ENCODE results near the gene MAP1A.
"Not testable (repeated sequence)": the region's sequence is repeated elsewhere in the genome, so short reads cannot be mapped to it uniquely, and the experiment has no call there.

The MAP1A gene

GRCh38 chr15:43531018-43531670 is 13.7 kb downstream of the MAP1A start:
- H3K9ac ChIP-seq (ENCODE audit: low read depth, low read length): no peak overlapping the region
- peaks cover 5% of the 10 kb centered on the region; the same call in 1 of the 2 replicates for H3K36me3 ChIP-seq (ENCODE audit: insufficient read depth, low read length)
- H3K4me3 ChIP-seq (ENCODE audit: low read length): no peak overlapping the region
- no peaks in the 10 kb centered on the region for H3K9me3 ChIP-seq (ENCODE audit: insufficient read depth, low read depth, low read length)
- H3K27ac ChIP-seq (ENCODE audit: low read depth, low read length): no peak overlapping the region
- H3K27me3 ChIP-seq (ENCODE audit: insufficient read depth, low read length): no peaks in the 10 kb centered on the region
- WGBS: 33% methylated on average over 7 of the region's 7 CpGs
- H3K4me1 ChIP-seq (ENCODE audit: insufficient read depth, low read length): peaks cover 16% of the 10 kb centered on the region

- not testable (repeated sequence) for H3K36me3 ChIP-seq (ENCODE audit: insufficient read depth, low read length); H3K9me3 ChIP-seq (ENCODE audit: insufficient read depth, low read depth, low read length); H3K27me3 ChIP-seq (ENCODE audit: insufficient read depth, low read length); H3K9ac ChIP-seq (ENCODE audit: low read depth, low read length); H3K4me3 ChIP-seq (ENCODE audit: low read length); H3K27ac ChIP-seq (ENCODE audit: low read depth, low read length)
- 91% methylated on average over 5 of the region's 5 CpGs for WGBS
- H3K4me1 ChIP-seq (ENCODE audit: insufficient read depth, low read length): peaks cover 16% of the 10 kb centered on the region
Observed at GRCh38 chr15:43532826-43533225, 15.4 kb downstream of the MAP1A start.

GRCh38 chr15:43534897-43535296 is 17.5 kb downstream of the MAP1A start:
- peaks cover 5% of the 10 kb centered on the region; the same call in 1 of the 2 replicates for H3K36me3 ChIP-seq (ENCODE audit: insufficient read depth, low read length)
- H3K9ac ChIP-seq (ENCODE audit: low read depth, low read length): no peak overlapping the region
- no peaks in the 10 kb centered on the region for H3K27me3 ChIP-seq (ENCODE audit: insufficient read depth, low read length)
- no peaks in the 10 kb centered on the region for H3K9me3 ChIP-seq (ENCODE audit: insufficient read depth, low read depth, low read length)
- no peak overlapping the region for H3K4me3 ChIP-seq (ENCODE audit: low read length)
- peaks cover 16% of the 10 kb centered on the region for H3K4me1 ChIP-seq (ENCODE audit: insufficient read depth, low read length)
- WGBS: 94% methylated on average over 3 of the region's 3 CpGs
- no peak overlapping the region for H3K27ac ChIP-seq (ENCODE audit: low read depth, low read length)

- Histone ChIP-seq H3K9me3 (ENCODE audit: insufficient read depth, low read depth, low read length) (no peaks in the 10 kb centered on the region), H3K9ac (ENCODE audit: low read depth, low read length) (no peak overlapping the region), H3K36me3 (ENCODE audit: insufficient read depth, low read length) (peaks cover 5% of the 10 kb centered on the region; the same call in 1 of the 2 replicates), H3K4me1 (ENCODE audit: insufficient read depth, low read length) (no peaks in the 10 kb centered on the region), H3K27me3 (ENCODE audit: insufficient read depth, low read length) (no peaks in the 10 kb centered on the region), H3K4me3 (ENCODE audit: low read length) (no peak overlapping the region), H3K27ac (ENCODE audit: low read depth, low read length) (no peak overlapping the region)
- 93% methylated on average over 2 of the region's 2 CpGs for WGBS
Observed at GRCh38 chr15:43538091-43538490, 20.7 kb downstream of the MAP1A start.

GRCh38 chr15:43541785-43542184 is 24.4 kb downstream of the MAP1A start:
- Histone ChIP-seq H3K4me1 (ENCODE audit: insufficient read depth, low read length) (no peaks in the 10 kb centered on the region), H3K9me3 (ENCODE audit: insufficient read depth, low read depth, low read length) (no peaks in the 10 kb centered on the region), H3K27ac (ENCODE audit: low read depth, low read length) (no peak overlapping the region), H3K9ac (ENCODE audit: low read depth, low read length) (no peak overlapping the region), H3K27me3 (ENCODE audit: insufficient read depth, low read length) (no peaks in the 10 kb centered on the region), H3K4me3 (ENCODE audit: low read length) (no peak overlapping the region), H3K36me3 (ENCODE audit: insufficient read depth, low read length) (no peaks in the 10 kb centered on the region)

GRCh38 chr15:43544266-43544665 is 26.9 kb downstream of the MAP1A start:
- no peak overlapping the region for H3K4me3 ChIP-seq (ENCODE audit: low read length)
- no peaks in the 10 kb centered on the region for H3K27me3 ChIP-seq (ENCODE audit: insufficient read depth, low read length)
- H3K27ac ChIP-seq (ENCODE audit: low read depth, low read length): no peak overlapping the region
- no peak overlapping the region for H3K9ac ChIP-seq (ENCODE audit: low read depth, low read length)
- no peaks in the 10 kb centered on the region for H3K4me1 ChIP-seq (ENCODE audit: insufficient read depth, low read length)
- H3K9me3 ChIP-seq (ENCODE audit: insufficient read depth, low read depth, low read length): no peaks in the 10 kb centered on the region; the same call in 1 of the 2 replicates
- 0 out of 2 replicates have a peak, but pooled peaks cover 3% of the 10 kb centered on the region for H3K36me3 ChIP-seq (ENCODE audit: insufficient read depth, low read length)

GRCh38 chr15:43545426-43545825 is 28.0 kb downstream of the MAP1A start:
- Histone ChIP-seq H3K9ac (ENCODE audit: low read depth, low read length) (no peak overlapping the region), H3K4me1 (ENCODE audit: insufficient read depth, low read length) (no peaks in the 10 kb centered on the region), H3K27me3 (ENCODE audit: insufficient read depth, low read length) (no peaks in the 10 kb centered on the region), H3K4me3 (ENCODE audit: low read length) (no peak overlapping the region), H3K36me3 (ENCODE audit: insufficient read depth, low read length) (0 out of 2 replicates have a peak, but pooled peaks cover 3% of the 10 kb centered on the region), H3K9me3 (ENCODE audit: insufficient read depth, low read depth, low read length) (no peaks in the 10 kb centered on the region; the same call in 1 of the 2 replicates), H3K27ac (ENCODE audit: low read depth, low read length) (no peak overlapping the region)
- WGBS: 90% methylated on average over 1 of the region's 1 CpG

GRCh38 chr15:43547539-43547938 is 30.1 kb downstream of the MAP1A start:
- no peak overlapping the region for H3K4me3 ChIP-seq (ENCODE audit: low read length)
- 0 out of 2 replicates have a peak, but pooled peaks cover 3% of the 10 kb centered on the region for H3K36me3 ChIP-seq (ENCODE audit: insufficient read depth, low read length)
- 100% methylated on average over 2 of the region's 2 CpGs for WGBS
- no peaks in the 10 kb centered on the region; the same call in 1 of the 2 replicates for H3K9me3 ChIP-seq (ENCODE audit: insufficient read depth, low read depth, low read length)
- H3K27me3 ChIP-seq (ENCODE audit: insufficient read depth, low read length): no peaks in the 10 kb centered on the region
- no peak overlapping the region for H3K9ac ChIP-seq (ENCODE audit: low read depth, low read length)
- H3K27ac ChIP-seq (ENCODE audit: low read depth, low read length): no peak overlapping the region
- no peaks in the 10 kb centered on the region for H3K4me1 ChIP-seq (ENCODE audit: insufficient read depth, low read length)

GRCh38 chr15:43550527-43551363 is 33.3 kb downstream of the MAP1A start:
- no peaks in the 10 kb centered on the region for H3K4me1 ChIP-seq (ENCODE audit: insufficient read depth, low read length)
- H3K9me3 ChIP-seq (ENCODE audit: insufficient read depth, low read depth, low read length): no peaks in the 10 kb centered on the region; the same call in 1 of the 2 replicates
- H3K4me3 ChIP-seq (ENCODE audit: low read length): no peak overlapping the region
- H3K36me3 ChIP-seq (ENCODE audit: insufficient read depth, low read length): peaks cover 3% of the 10 kb centered on the region; the same call in 1 of the 2 replicates
- no peak overlapping the region for H3K9ac ChIP-seq (ENCODE audit: low read depth, low read length)
- H3K27ac ChIP-seq (ENCODE audit: low read depth, low read length): no peak overlapping the region
- H3K27me3 ChIP-seq (ENCODE audit: insufficient read depth, low read length): no peaks in the 10 kb centered on the region
- 86% methylated on average over 10 of the region's 10 CpGs for WGBS

GRCh38 chr15:43552256-43552655 is 34.8 kb downstream of the MAP1A start:
- Histone ChIP-seq H3K9me3 (ENCODE audit: insufficient read depth, low read depth, low read length) (no peaks in the 10 kb centered on the region; the same call in 1 of the 2 replicates), H3K9ac (ENCODE audit: low read depth, low read length) (no peak overlapping the region), H3K27me3 (ENCODE audit: insufficient read depth, low read length) (no peaks in the 10 kb centered on the region), H3K4me1 (ENCODE audit: insufficient read depth, low read length) (no peaks in the 10 kb centered on the region), H3K36me3 (ENCODE audit: insufficient read depth, low read length) (peaks cover 3% of the 10 kb centered on the region; the same call in 1 of the 2 replicates), H3K4me3 (ENCODE audit: low read length) (no peak overlapping the region), H3K27ac (ENCODE audit: low read depth, low read length) (no peak overlapping the region)
- whole genome bisulfite sequencing: 94% methylated on average over 4 of the region's 4 CpGs

- Histone ChIP-seq H3K36me3 (ENCODE audit: insufficient read depth, low read length) (no peaks in the 10 kb centered on the region; the same call in 1 of the 2 replicates), H3K27me3 (ENCODE audit: insufficient read depth, low read length) (no peaks in the 10 kb centered on the region), H3K4me3 (ENCODE audit: low read length) (no peak overlapping the region), H3K9me3 (ENCODE audit: insufficient read depth, low read depth, low read length) (no peaks in the 10 kb centered on the region), H3K9ac (ENCODE audit: low read depth, low read length) (no peak overlapping the region), H3K27ac (ENCODE audit: low read depth, low read length) (no peak overlapping the region), H3K4me1 (ENCODE audit: insufficient read depth, low read length) (no peaks in the 10 kb centered on the region)
- WGBS: 92% methylated on average over 1 of the region's 2 CpGs
Observed at GRCh38 chr15:43552986-43553385, 35.6 kb downstream of the MAP1A start.
